ENCODE results near the gene TSPOAP1.

DNA sequence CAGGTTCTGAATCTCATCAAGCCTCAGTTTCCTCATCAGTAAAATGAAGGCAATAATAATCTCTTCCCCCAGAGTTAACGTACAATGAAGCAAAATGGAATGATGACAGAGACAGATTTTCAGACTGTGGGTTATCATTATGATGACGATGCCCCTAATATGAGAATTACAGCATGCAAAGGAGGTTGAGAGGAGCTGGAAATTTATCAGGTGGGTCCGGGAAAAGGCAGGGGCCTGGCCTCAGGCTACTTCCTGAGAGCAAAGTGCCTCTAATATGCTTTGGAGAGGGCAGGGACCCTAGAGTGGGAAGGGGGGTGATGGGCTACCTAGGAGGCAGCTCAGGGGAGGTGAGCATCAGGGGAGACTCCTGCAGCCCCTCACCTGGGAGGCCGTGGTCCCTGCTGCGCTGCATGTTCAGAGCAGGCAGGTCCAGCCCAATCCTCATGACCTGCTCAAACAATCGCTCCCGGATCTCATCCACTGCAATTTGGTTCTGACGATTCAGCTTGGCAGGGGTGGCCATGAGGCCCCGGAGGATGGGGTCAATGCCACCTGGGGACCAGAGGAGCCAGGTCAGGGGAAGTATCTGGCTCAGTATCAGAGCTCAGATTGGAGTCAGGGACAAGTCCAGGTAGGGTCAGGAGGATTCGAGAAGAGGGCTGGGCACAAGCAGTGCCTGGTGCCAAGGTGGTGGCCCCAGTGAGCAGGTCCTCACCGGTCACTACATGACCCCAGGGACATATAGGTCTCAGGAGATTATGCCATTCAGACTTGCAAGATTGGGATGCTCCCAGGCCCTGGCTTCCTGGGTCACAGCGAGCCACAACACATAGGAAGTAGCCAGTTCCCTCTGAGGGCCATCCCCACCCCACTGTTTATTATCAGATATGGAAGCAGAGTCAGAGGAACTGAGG, 56.0 kb downstream of the TSPOAP1 start:
- TF ChIP-seq EZH2 (IDR thresholded peaks at IDR 0.05; ENCODE audit: borderline replicate concordance, low read length): no peak
- TF ChIP-seq, protein P1, sequence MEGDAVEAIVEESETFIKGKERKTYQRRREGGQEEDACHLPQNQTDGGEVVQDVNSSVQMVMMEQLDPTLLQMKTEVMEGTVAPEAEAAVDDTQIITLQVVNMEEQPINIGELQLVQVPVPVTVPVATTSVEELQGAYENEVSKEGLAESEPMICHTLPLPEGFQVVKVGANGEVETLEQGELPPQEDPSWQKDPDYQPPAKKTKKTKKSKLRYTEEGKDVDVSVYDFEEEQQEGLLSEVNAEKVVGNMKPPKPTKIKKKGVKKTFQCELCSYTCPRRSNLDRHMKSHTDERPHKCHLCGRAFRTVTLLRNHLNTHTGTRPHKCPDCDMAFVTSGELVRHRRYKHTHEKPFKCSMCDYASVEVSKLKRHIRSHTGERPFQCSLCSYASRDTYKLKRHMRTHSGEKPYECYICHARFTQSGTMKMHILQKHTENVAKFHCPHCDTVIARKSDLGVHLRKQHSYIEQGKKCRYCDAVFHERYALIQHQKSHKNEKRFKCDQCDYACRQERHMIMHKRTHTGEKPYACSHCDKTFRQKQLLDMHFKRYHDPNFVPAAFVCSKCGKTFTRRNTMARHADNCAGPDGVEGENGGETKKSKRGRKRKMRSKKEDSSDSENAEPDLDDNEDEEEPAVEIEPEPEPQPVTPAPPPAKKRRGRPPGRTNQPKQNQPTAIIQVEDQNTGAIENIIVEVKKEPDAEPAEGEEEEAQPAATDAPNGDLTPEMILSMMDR (conservative IDR thresholded peaks at IDR 0.05 in 1 of 2, IDR thresholded peaks at IDR 0.05 in 1 of 2; ENCODE audit: extremely low read depth in 1 of 2, insufficient read depth in 1 of 2, low read depth in 1 of 2, low read length in 2 of 2): no peak

Measured in mammary epithelial cell (primary cell).